Osteocyte (in vitro differentiated cells): Measurements from ENCODE around the gene MTCL1. TPM values are rescaled to one million over a fixed set of nuclear protein-coding genes. Genes with fewer than 3 reads are reported as not detected.
A peak's percentile ranks its signal among the peaks of the same experiment; 100 is the strongest.

ENCODE experiments used
- DNase-seq: peaks from one replicate; pipeline ENCODE4 v3.0.0; 2021; ENCODE audit warnings: mixed read lengths; ENCODE audit not compliant: unreplicated experiment; ENCODE audit errors: extremely low spot score
- H3K27ac Mint-ChIP-seq: one replicate; pipeline ENCODE4 v1.8.0; 2021; ENCODE audit warnings: mild to moderate bottlenecking, mixed read lengths; ENCODE audit not compliant: unreplicated experiment
- H3K27me3 Mint-ChIP-seq: one replicate; pipeline ENCODE4 v1.8.0; 2021; ENCODE audit warnings: mixed read lengths; ENCODE audit not compliant: unreplicated experiment
- H3K36me3 Mint-ChIP-seq: one replicate; pipeline ENCODE4 v1.8.0; 2021; ENCODE audit warnings: mixed read lengths; ENCODE audit not compliant: unreplicated experiment
- H3K4me1 Mint-ChIP-seq: one replicate; pipeline ENCODE4 v1.8.0; 2021; ENCODE audit warnings: mixed read lengths; ENCODE audit not compliant: unreplicated experiment
- H3K4me3 Mint-ChIP-seq: one replicate; pipeline ENCODE4 v1.8.0; 2021; ENCODE audit warnings: mild to moderate bottlenecking, moderate library complexity, mixed read lengths; ENCODE audit not compliant: unreplicated experiment
- H3K9me3 Mint-ChIP-seq: one replicate; pipeline ENCODE4 v1.8.0; 2021; ENCODE audit warnings: mixed read lengths; ENCODE audit not compliant: unreplicated experiment
- total RNA-seq: library from RNA; stranded (reverse); gene quantifications from 2 replicates; pipeline ENCODE4 v1.2.1, GENCODE V29; 2021
- TF ChIP-seq, protein P1 (sequence below): fragments of 200-600 bp; sonication (generic); IDR thresholded peaks from 2 replicates; pipeline ENCODE4 v1.5.0; 2021; ENCODE audit warnings: antibody characterized with exemption, mild to moderate bottlenecking, moderate library complexity

Gene MTCL1
- total RNA-seq, 1 donor from 2014 or later: 56.9 TPM

DNA sequence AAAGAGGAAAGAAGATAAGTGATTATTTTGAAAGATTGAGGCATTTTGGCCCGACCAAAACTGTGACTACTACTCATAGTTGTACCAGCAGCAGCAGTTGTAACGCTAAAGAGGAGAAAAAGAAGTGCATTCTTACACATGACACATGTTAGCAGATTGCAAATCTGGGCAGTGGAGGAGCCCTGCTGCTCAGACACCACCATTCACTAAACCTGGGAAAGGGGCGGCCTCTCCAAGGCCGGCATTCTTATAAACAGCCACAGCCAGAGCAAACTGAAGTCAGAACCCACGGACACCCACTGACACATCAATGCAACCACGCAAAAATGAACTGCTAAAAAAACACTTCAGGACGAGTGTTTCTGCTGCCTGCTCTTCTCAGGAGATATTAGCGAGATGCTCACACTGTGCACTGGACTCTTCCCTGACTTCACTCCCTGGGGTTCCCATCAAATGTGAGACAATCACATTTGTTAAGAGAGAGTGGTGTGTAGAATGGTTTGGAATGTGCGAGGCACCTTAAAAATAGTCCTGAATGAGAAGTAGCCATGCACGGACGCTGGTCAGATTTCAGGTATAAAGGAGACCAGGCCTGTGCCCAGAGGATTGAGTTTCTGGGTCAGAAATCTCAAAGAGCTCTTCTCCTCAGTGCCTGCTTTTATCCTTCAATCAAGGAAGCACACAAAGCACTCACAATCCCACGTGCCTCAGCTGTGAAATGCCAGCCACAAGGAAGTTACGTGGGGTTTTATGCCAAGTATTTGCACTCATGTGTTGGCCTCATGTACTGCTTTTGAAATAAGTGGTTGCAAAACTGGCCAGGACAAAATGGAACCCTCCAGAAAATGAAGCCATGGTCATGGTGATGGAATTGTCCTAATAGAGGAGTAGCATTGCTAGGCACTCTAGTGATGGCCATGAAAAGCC is 83.4 kb downstream of the MTCL1 start:
- peak overlapping the region; percentile 37 for H3K27ac Mint-ChIP-seq
- no peaks in the 10 kb centered on the region for H3K9me3 Mint-ChIP-seq
- no peak for DNase-seq
- H3K36me3 Mint-ChIP-seq: peaks cover 44% of the 10 kb centered on the region
- TF ChIP-seq, protein P1, sequence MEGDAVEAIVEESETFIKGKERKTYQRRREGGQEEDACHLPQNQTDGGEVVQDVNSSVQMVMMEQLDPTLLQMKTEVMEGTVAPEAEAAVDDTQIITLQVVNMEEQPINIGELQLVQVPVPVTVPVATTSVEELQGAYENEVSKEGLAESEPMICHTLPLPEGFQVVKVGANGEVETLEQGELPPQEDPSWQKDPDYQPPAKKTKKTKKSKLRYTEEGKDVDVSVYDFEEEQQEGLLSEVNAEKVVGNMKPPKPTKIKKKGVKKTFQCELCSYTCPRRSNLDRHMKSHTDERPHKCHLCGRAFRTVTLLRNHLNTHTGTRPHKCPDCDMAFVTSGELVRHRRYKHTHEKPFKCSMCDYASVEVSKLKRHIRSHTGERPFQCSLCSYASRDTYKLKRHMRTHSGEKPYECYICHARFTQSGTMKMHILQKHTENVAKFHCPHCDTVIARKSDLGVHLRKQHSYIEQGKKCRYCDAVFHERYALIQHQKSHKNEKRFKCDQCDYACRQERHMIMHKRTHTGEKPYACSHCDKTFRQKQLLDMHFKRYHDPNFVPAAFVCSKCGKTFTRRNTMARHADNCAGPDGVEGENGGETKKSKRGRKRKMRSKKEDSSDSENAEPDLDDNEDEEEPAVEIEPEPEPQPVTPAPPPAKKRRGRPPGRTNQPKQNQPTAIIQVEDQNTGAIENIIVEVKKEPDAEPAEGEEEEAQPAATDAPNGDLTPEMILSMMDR: no peak
- H3K4me1 Mint-ChIP-seq: peaks cover 46% of the 10 kb centered on the region
- H3K27me3 Mint-ChIP-seq: no peaks in the 10 kb centered on the region
- no peak overlapping the region for H3K4me3 Mint-ChIP-seq

DNA sequence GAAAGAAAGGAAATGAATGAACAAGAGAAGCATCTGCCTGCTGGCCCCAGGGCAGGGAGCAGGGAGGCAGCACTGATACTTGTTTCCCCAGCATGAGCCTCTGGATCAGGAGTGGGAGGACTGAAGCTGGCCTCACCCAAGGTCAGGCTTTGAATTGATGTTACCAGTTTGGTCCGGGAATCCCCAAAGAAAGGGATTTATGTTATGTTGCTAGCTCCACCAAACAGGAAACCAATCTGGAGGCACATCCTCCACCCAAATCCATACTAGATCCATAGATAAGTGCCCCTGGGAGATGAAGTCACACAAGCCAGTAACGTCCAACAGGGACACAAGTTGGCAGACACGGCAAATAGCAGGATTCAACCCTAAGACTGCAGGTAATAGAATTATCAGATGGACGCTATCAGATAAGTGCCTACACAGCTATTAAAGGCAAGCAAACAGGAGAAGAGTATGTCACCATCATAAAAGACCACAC is 85.9 kb downstream of the MTCL1 start:
- H3K4me1 Mint-ChIP-seq: peaks cover 69% of the 10 kb centered on the region
- H3K36me3 Mint-ChIP-seq: peaks cover 30% of the 10 kb centered on the region
- no peaks in the 10 kb centered on the region for H3K27me3 Mint-ChIP-seq
- peak; percentile 78 for DNase-seq
- H3K27ac Mint-ChIP-seq: peak overlapping the region; percentile 24
- no peaks in the 10 kb centered on the region for H3K9me3 Mint-ChIP-seq
- TF ChIP-seq, protein P1: no peak
- H3K4me3 Mint-ChIP-seq: no peak overlapping the region

DNA sequence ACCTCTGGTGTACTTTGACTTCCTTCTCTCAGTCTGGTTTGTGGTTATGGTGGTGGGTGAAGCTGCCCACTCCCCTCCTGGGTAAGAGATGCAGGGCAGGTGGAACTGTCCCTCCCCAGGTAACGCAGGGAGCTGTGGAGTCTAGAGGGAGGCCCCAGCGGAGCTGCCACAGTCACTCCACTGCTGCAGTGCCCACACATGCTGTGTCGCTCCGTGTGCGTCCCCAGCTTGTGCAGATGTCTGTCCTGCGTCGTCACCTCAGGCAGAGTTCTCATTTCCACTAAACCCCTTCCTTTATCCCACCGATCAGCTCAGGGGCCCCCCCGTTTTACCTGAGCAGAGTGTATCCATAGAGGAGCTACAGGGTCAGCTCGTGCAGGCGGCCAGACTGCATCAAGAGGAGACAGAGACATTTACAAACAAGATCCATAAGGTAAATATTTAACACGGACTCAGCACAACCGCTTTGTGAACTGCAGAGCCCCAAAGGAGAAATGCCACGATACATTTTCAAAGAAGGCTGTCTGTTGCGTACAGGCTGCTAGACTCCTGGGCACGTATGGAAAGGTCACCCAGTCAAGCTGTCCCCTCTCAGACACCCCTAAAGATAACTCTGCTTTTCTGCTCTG is 87.4 kb downstream of the MTCL1 start:
- Mint-ChIP-seq H3K4me3 (no peak overlapping the region), H3K9me3 (no peaks in the 10 kb centered on the region), H3K4me1 (peaks cover 70% of the 10 kb centered on the region), H3K36me3 (peaks cover 23% of the 10 kb centered on the region), H3K27ac (no peak overlapping the region), H3K27me3 (no peaks in the 10 kb centered on the region)
- TF ChIP-seq, protein P1: no peak
- DNase-seq: no peak

DNA sequence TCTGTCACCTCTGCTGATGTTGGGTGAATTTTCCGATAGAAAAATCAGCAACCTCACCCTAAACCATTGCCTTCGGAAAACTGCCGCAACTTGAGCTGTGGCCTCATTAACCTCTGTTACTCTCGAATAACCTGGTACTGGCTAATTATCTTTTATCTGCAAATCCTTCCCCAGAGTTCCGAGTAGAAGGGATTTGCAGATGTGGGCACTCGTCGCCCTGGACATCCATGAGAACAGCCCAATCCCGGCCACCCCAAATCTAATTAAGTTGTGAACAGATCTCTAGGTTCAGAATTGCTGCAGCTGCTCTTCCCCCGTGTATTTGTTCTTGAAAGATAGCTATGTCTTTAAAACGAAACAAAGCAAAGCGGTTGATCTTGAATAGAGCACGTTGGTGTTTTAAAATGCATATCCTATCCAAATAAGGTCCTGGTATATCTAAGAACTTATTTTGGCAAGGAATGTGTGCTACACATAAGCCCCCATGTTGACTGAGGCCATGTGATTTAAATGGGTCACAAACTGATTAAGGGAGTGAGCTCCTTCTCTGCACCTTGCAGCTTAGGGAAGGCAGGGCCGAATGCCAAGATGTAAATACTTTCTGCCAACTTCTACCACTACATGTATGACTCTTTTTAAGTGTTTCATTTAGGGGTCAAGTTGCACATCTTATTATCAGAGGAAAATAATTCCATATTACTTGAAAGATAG is 88.2 kb downstream of the MTCL1 start:
- H3K27me3 Mint-ChIP-seq: no peaks in the 10 kb centered on the region
- peaks cover 19% of the 10 kb centered on the region for H3K36me3 Mint-ChIP-seq
- H3K4me1 Mint-ChIP-seq: peaks cover 69% of the 10 kb centered on the region
- no peaks in the 10 kb centered on the region for H3K9me3 Mint-ChIP-seq
- no peak for DNase-seq
- peak overlapping the region; percentile 84 for H3K27ac Mint-ChIP-seq
- H3K4me3 Mint-ChIP-seq: no peak overlapping the region
- TF ChIP-seq, protein P1: no peak
